IPS-18a (cell line): Measurements from ENCODE around the gene CA10.

Source experiments
- H3K27ac ChIP-seq: one replicate; pipeline ENCODE4 v1.5.1; 2013; ENCODE audit warnings: low read length
- H3K27me3 ChIP-seq: one replicate; pipeline ENCODE4 v1.6.1; 2013; ENCODE audit warnings: mild to moderate bottlenecking, low read length; ENCODE audit not compliant: control insufficient read depth, insufficient read depth
- H3K36me3 ChIP-seq: one replicate; pipeline ENCODE4 v1.6.1; 2013; ENCODE audit warnings: low read depth, low read length; ENCODE audit not compliant: control insufficient read depth
- H3K4me1 ChIP-seq: one replicate; pipeline ENCODE4 v1.6.1; 2013; ENCODE audit warnings: low read depth, low read length; ENCODE audit not compliant: control insufficient read depth
- H3K4me3 ChIP-seq: one replicate; pipeline ENCODE4 v1.5.1; 2013; ENCODE audit warnings: low read length
- H3K9ac ChIP-seq: one replicate; pipeline ENCODE4 v1.6.1; 2013; ENCODE audit warnings: mild to moderate bottlenecking, low read length, moderate library complexity
- H3K9me3 ChIP-seq: one replicate; pipeline ENCODE4 v1.6.1; 2013; ENCODE audit warnings: low read depth, low read length; ENCODE audit not compliant: control insufficient read depth

CA10 gene

GRCh38 chr17:52106072-52106471, 52.4 kb downstream of the CA10 start:
- no peak overlapping the region for H3K4me3 ChIP-seq
- H3K4me1 ChIP-seq: peaks cover 4% of the 10 kb centered on the region
- H3K9ac ChIP-seq: no peak overlapping the region
- no peaks in the 10 kb centered on the region for H3K9me3 ChIP-seq
- H3K27me3 ChIP-seq: no peaks in the 10 kb centered on the region
- no peaks in the 10 kb centered on the region for H3K36me3 ChIP-seq
- H3K27ac ChIP-seq: no peak overlapping the region

GRCh38 chr17:52105591-52105990, 52.9 kb downstream of the CA10 start:
- Histone ChIP-seq H3K36me3 (no peaks in the 10 kb centered on the region), H3K27me3 (no peaks in the 10 kb centered on the region), H3K4me1 (peaks cover 4% of the 10 kb centered on the region), H3K27ac (no peak overlapping the region), H3K4me3 (no peak overlapping the region), H3K9me3 (no peaks in the 10 kb centered on the region), H3K9ac (no peak overlapping the region)

- Histone ChIP-seq H3K4me1 (no peaks in the 10 kb centered on the region), H3K27me3 (no peaks in the 10 kb centered on the region), H3K27ac (no peak overlapping the region), H3K9ac (no peak overlapping the region), H3K36me3 (no peaks in the 10 kb centered on the region), H3K4me3 (no peak overlapping the region), H3K9me3 (no peaks in the 10 kb centered on the region)
Observed at GRCh38 chr17:52096056-52096455, 62.5 kb downstream of the CA10 start.

GRCh38 chr17:52084176-52084575, 74.3 kb downstream of the CA10 start:
- H3K27ac ChIP-seq: no peak overlapping the region
- H3K36me3 ChIP-seq: no peaks in the 10 kb centered on the region
- no peaks in the 10 kb centered on the region for H3K27me3 ChIP-seq
- H3K9me3 ChIP-seq: no peaks in the 10 kb centered on the region
- H3K4me1 ChIP-seq: no peaks in the 10 kb centered on the region
- no peak overlapping the region for H3K4me3 ChIP-seq
- no peak overlapping the region for H3K9ac ChIP-seq

- H3K27me3 ChIP-seq: no peaks in the 10 kb centered on the region
Observed at GRCh38 chr17:52079496-52079895, 79.0 kb downstream of the CA10 start.

GRCh38 chr17:52071712-52072111, 86.8 kb downstream of the CA10 start:
- H3K4me3 ChIP-seq: no peak overlapping the region
- H3K9me3 ChIP-seq: peaks cover 5% of the 10 kb centered on the region
- no peaks in the 10 kb centered on the region for H3K36me3 ChIP-seq
- no peaks in the 10 kb centered on the region for H3K4me1 ChIP-seq
- H3K27me3 ChIP-seq: no peaks in the 10 kb centered on the region
- no peak overlapping the region for H3K9ac ChIP-seq
- no peak overlapping the region for H3K27ac ChIP-seq

More at GRCh38 chr17:52079496-52079895, 79.0 kb downstream of the CA10 start:
- no peaks in the 10 kb centered on the region for H3K36me3 ChIP-seq
- no peaks in the 10 kb centered on the region for H3K9me3 ChIP-seq
- no peak overlapping the region for H3K9ac ChIP-seq
- no peak overlapping the region for H3K27ac ChIP-seq
- no peaks in the 10 kb centered on the region for H3K4me1 ChIP-seq
- H3K4me3 ChIP-seq: no peak overlapping the region

- H3K9ac ChIP-seq: no peak overlapping the region
- no peak overlapping the region for H3K4me3 ChIP-seq
- H3K9me3 ChIP-seq: peaks cover 5% of the 10 kb centered on the region
- no peaks in the 10 kb centered on the region for H3K36me3 ChIP-seq
- no peak overlapping the region for H3K27ac ChIP-seq
- no peaks in the 10 kb centered on the region for H3K4me1 ChIP-seq
- no peaks in the 10 kb centered on the region for H3K27me3 ChIP-seq
Observed at GRCh38 chr17:52064791-52065211, 93.7 kb downstream of the CA10 start.

GRCh38 chr17:52049496-52049895, 109.0 kb downstream of the CA10 start:
- no peak overlapping the region for H3K4me3 ChIP-seq
- H3K4me1 ChIP-seq: peaks cover 5% of the 10 kb centered on the region
- no peaks in the 10 kb centered on the region for H3K36me3 ChIP-seq
- no peak overlapping the region for H3K9ac ChIP-seq
- H3K27ac ChIP-seq: no peak overlapping the region
- no peaks in the 10 kb centered on the region for H3K9me3 ChIP-seq
- H3K27me3 ChIP-seq: no peaks in the 10 kb centered on the region

- no peak overlapping the region for H3K27ac ChIP-seq
- no peaks in the 10 kb centered on the region for H3K27me3 ChIP-seq
- no peak overlapping the region for H3K9ac ChIP-seq
- H3K4me3 ChIP-seq: no peak overlapping the region
- H3K4me1 ChIP-seq: peaks cover 5% of the 10 kb centered on the region
- no peaks in the 10 kb centered on the region for H3K9me3 ChIP-seq
- H3K36me3 ChIP-seq: no peaks in the 10 kb centered on the region
Observed at GRCh38 chr17:52049051-52049450, 109.5 kb downstream of the CA10 start.

- H3K27ac ChIP-seq: no peak overlapping the region
- no peaks in the 10 kb centered on the region for H3K36me3 ChIP-seq
- H3K4me1 ChIP-seq: peaks cover 5% of the 10 kb centered on the region
- H3K4me3 ChIP-seq: no peak overlapping the region
- H3K27me3 ChIP-seq: no peaks in the 10 kb centered on the region
- H3K9me3 ChIP-seq: no peaks in the 10 kb centered on the region
- no peak overlapping the region for H3K9ac ChIP-seq
Observed at GRCh38 chr17:52048137-52048898, 110.2 kb downstream of the CA10 start.

GRCh38 chr17:52047086-52047485, 111.4 kb downstream of the CA10 start:
- no peaks in the 10 kb centered on the region for H3K27me3 ChIP-seq
- peaks cover 5% of the 10 kb centered on the region for H3K4me1 ChIP-seq
- H3K36me3 ChIP-seq: no peaks in the 10 kb centered on the region

GRCh38 chr17:52041123-52041617, 117.3 kb downstream of the CA10 start:
- H3K27ac ChIP-seq: no peak overlapping the region
- no peak overlapping the region for H3K9ac ChIP-seq
- H3K4me3 ChIP-seq: no peak overlapping the region
- H3K36me3 ChIP-seq: no peaks in the 10 kb centered on the region
- no peaks in the 10 kb centered on the region for H3K9me3 ChIP-seq
- H3K27me3 ChIP-seq: no peaks in the 10 kb centered on the region
- no peaks in the 10 kb centered on the region for H3K4me1 ChIP-seq

More at GRCh38 chr17:52047086-52047485, 111.4 kb downstream of the CA10 start:
- no peak overlapping the region for H3K4me3 ChIP-seq
- H3K9me3 ChIP-seq: no peaks in the 10 kb centered on the region
- no peak overlapping the region for H3K9ac ChIP-seq
- H3K27ac ChIP-seq: no peak overlapping the region
